Midbrain (tissue), 1 donor: ENCODE measurements around the gene MRAS.
"Not testable (repeated sequence)": the region's sequence is repeated elsewhere in the genome, so short reads cannot be mapped to it uniquely, and the experiment has no call there.

Source experiments
- DNase-seq: peaks from one replicate; lab custom pipeline; 2025; lab: John Stamatoyannopoulos, UW

MRAS gene

GRCh38 chr3:138367326-138367850 lies 19.0 kb downstream of the MRAS start:
- DNase-seq: no peak

- DNase-seq: peak; percentile 56
These were observed 19.5 kb downstream of the MRAS start for GRCh38 chr3:138367911-138368310.

- peak; percentile 55 for DNase-seq
These were observed 20.9 kb downstream of the MRAS start for GRCh38 chr3:138369151-138369900.

- DNase-seq: no peak
These were observed 21.9 kb downstream of the MRAS start for GRCh38 chr3:138370321-138370720.

- DNase-seq: no peak
These were observed 22.9 kb downstream of the MRAS start for GRCh38 chr3:138371070-138371965.

- no peak for DNase-seq
These were observed 24.8 kb downstream of the MRAS start for GRCh38 chr3:138373087-138373735.

- no peak for DNase-seq
These were observed 25.3 kb downstream of the MRAS start for GRCh38 chr3:138373736-138374094.

- DNase-seq: no peak
These were observed 26.3 kb downstream of the MRAS start for GRCh38 chr3:138374573-138375134.

- no peak for DNase-seq
These were observed 27.1 kb downstream of the MRAS start for GRCh38 chr3:138375447-138375846.

GRCh38 chr3:138376663-138377062 lies 28.3 kb downstream of the MRAS start:
- DNase-seq: no peak

GRCh38 chr3:138377212-138377611 lies 28.8 kb downstream of the MRAS start:
- not testable (repeated sequence) for DNase-seq

GRCh38 chr3:138377804-138378203 lies 29.4 kb downstream of the MRAS start:
- no peak for DNase-seq

GRCh38 chr3:138378331-138378730 lies 30.0 kb downstream of the MRAS start:
- DNase-seq: no peak

- DNase-seq: no peak
These were observed 30.6 kb downstream of the MRAS start for GRCh38 chr3:138378990-138379389.

- DNase-seq: peak; percentile 88
These were observed 33.1 kb downstream of the MRAS start for GRCh38 chr3:138381413-138381901.

GRCh38 chr3:138381950-138382715 lies 33.8 kb downstream of the MRAS start:
- peak; percentile 81 for DNase-seq

- DNase-seq: no peak
These were observed 35.5 kb downstream of the MRAS start for GRCh38 chr3:138383715-138384465.

- no peak for DNase-seq
These were observed 36.2 kb downstream of the MRAS start for GRCh38 chr3:138384531-138384930.

GRCh38 chr3:138384976-138385375 lies 36.6 kb downstream of the MRAS start:
- no peak for DNase-seq

GRCh38 chr3:138389144-138389601 lies 40.8 kb downstream of the MRAS start:
- no peak for DNase-seq
